HG02970 (cell line): ENCODE measurements around the gene DPYSL4.

Experiments used
- ATAC-seq: cut with Tn5 transposase; IDR thresholded peaks from one replicate; pipeline ENCODE4 v1.9.1; 2021; ENCODE audit warnings: mild to moderate bottlenecking, moderate library complexity, moderate number of reproducible peaks; ENCODE audit not compliant: unreplicated experiment, low FRiP score

Gene DPYSL4

DNA sequence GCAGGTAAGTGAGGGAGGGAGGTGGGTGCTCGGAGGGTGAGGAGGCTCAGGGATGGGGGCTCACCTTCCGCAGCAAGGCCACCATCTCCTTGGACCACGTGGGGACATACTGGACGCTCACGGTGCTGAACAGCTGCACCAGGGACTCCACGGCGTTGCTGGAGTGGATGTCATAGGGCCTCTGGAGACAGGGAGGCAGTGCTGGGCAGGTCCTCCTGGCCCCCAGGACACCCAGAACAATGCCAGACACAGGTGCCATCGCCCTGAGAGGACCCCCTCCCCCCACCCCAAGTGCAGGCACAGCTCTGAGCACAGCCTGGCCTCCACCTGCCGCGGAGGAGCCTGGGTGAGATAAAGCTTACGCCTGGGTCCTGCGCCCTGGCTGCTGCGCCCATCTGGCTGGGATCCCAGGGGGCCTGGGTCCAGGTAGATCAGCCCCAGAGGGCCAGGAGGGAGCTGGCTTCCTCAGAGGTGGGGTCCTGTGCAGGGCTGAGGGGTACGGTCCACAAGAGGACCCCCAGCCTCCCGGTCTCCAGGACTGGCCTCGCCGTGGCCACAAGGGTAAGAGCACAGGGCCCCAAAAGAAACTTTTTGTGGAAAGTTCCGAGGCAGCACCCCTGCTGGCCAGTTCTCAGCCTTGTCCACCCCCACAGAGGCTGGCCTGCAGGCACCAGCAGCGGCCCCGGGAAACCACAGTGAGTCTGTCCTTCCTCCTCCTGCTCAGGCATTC lies 37.8 kb downstream of the DPYSL4 start:
- ATAC-seq = no peak

DNA sequence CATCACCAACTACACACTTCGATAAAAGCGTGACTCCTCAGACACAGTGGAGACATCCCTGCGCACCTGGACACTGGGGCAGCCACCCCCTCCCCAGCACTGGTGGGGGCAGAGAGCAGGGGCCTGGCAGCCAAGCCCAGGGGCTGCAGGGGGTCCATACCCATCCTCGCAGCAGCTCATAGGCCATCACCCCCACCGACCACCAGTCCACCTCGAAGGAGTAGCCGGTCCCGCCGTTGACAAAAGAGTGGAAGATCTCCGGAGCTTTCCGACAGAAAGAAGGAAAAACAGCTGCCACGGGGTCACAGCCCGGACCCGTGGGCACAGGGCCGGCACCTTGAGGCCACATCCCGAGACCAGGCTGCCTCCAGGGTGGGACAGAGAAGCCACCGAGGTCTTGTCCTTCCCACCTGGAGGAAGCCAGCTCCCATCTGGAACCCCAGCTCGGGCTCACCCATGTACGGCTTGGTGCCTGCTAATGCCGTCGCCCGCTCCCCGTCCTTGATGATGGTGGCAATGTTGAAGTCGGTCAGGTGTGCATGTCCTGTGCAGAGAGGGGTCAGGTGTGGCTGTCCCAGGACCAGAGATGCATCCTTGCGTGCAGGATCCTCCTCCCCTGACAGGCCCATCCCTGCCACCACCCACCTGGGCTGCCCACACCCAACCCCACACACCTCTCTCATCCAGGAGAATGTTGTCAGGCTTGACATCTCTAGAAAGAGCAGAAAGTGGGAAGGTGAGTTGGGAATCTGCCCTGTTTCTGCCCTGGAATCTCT lies 38.5 kb downstream of the DPYSL4 start:
- ATAC-seq = no peak

DNA sequence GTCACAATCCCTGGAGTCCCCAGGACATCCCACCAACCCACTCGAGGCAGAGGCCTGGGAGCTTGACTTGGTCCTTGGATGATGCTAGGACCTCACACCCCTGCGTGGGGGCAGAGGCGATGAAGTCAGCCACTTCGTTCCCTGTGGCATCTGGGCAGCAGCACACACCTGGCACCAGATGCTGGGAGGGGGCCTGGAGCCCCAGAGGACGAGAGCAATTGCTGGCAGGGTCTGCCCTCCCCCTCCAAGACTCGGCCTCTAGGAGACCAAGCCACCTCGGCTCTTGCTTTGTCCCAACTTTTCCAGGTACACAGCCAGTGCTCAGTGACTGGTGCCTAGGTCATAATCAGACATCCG lies 39.1 kb downstream of the DPYSL4 start:
- no peak for ATAC-seq

DNA sequence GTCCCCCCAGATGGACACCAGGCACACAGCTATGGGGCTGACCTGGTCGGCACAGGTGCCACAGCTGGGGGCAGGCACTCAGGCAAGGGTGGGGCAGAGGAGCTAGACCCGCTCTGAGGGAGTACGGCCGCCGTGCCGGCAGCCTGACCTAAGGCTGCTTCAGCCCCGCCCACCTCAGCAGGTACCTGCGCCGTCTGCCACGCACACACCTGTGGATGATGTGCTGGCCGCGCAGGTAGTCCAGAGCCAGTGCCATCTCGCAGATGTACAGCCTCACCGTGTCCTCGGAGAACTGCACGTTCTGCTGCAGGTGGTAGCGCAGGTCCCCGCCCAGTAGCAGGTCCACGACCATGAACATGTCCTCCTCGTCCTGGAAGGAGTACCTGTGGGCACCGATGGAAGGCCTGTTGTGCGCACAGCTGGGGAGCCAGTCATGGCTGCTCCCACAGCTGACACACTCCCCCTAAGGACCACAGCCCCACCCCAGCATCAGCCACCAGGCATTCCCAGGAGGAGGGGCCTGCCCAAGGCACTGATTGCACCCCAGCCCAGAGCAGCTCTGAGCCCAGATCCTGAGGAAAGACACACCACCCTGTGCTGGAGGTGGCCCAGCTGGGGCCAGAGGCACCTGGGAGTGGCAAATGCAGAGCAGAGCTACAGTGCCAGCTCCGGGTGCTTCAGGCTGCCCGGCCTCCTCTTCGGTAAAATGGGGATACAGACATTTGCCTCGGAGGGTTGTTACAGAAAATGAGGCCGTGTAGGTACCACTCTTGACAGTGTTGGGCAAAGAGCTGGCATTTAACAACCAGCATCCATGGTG lies 40.0 kb downstream of the DPYSL4 start:
- ATAC-seq = no peak

DNA sequence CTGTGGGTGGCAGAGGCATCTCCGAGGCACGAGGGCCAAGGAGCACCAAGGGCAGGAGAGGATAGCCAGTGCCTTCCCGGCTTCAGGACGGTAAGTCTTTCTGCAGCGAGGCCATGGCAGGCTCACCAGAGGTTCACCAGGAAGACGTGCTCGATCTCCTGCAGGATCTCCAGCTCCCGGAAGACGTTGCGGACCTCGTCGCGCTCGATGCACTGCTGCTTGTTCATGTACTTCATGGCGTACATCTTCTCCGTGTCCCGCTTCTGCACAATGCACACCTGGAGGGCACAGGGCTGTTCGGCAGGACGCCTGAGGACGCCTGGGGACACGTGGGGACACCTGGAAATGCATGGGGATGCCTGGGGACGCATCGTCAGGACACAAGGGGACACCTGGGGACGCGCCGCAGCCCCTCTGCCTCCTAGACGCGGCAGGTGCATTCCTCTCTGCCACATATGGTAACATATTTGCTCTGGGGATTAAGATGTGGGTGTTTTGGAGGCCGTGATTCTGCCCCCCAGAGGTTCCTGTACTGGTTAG lies 41.2 kb downstream of the DPYSL4 start:
- ATAC-seq = no peak

DNA sequence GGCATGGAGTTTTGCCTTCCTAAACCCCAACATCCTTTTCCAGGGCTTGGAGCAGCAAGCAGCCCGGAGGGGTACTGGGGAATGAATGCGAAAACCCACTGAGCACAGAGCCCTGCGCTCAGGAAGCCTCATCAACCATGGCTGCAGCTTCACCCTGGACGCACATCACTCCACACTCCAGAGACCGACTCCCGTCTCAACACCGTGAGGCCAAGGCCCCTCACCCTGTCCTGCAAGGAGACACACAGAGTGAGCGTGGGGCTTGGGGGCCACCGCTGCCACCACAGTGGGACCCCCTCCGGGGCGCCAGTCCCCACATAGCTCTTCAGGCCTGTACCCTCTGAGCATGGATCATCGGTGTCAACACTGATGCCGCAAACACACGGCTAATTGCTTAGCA lies 41.9 kb downstream of the DPYSL4 start:
- ATAC-seq = no peak

DNA sequence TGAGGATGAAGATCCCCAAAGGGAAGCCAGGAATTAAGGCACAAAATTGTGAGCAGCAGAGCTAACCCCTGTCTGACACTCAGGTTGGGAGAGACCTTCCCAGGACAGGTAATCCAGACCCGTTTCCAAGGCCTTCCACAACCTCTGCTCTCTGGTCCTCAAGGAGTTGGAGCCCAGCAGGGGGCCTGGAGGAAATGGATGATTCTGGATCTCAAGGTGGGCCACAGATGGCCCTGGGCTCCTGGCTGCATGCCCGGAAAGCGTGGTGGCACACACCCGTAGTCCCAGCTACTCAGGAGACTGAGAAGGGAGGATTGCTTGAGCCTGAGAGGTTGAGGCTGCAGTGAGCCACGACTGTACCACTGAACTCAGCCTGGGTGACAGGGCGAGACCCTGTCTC lies 42.3 kb downstream of the DPYSL4 start:
- no peak for ATAC-seq

DNA sequence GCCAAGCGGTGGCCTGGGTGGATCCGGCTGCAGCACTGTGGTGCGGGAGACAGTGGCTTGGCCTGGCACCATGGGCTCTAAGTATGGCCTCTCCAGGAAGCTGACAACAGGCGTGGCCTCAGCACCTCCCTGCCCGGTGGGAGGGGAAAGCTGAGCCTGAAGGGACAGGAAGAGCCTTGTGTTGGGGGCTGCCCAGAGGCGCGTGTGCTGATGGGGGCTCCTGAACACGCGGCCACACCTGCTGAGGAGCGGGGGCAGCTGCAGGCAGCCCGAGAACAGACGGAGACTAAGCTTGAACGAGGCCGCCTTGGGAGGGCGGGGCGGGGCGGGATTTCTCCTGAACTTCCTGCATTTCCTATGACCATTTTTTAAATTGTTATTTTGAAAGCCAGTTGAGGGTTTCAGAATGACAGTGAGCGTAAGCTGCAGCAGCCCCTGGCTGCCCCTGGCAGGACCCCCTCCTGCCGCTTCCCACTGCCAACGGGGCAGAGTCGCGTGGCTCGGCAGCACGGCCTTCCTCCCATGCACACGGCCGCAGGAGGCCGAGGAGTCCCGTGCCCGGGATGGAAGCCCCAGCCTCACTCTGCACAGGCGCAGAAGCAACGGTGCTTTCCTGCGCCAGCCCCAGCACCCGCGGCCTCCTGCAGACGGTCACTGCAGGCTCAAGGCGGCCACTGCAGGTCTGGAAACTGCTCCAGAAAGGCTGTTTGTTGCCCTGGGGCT lies 43.2 kb downstream of the DPYSL4 start:
- no peak for ATAC-seq

DNA sequence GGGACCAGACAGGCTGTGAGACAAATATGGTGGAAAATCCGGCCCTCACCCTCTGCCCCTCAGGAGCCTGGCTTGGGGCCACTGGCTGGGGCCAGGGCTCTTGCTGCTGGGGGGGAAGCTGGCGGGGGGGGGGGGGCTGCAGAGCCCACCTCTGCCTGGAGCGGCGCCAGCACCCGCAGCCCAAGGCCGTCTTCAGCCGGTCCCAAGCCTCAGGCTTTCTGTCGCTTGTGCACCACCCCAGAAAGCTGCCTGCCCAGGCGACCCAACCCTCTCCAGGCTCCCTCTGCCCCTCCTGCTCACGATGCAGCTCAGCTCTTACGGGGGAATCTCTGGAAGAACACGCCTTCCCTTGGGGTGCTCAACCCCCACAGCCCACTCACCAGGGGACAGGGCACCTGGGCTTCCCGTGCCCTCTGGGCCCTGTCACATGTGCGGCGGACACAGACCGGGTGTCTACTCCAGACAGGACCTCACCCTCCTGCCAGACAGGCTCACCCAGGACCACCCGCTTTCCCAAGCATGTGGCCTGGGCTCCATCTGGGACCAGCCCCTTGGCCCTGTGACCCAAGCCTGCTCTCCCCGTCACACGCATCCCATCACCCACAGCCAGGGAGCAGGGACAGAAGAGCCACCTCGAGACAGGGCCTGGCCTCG lies 43.9 kb downstream of the DPYSL4 start:
- ATAC-seq = no peak

DNA sequence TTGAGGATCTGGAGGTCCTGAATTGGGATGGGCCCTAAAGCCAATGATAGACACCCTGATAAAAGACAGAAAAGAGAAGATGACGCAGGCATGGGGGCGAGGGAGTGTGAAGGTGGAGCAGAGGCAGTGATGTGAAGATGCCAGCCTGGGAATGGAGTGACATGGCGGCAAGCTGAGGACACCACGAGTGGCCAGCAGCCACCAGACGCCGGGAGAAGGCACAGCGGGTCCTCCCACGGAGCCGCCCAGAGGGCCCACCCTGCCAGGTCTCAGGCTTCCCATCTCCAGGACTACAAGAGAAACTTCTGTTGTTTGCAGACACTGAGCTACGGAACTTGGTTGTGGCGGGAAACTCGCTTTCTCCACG lies 44.9 kb downstream of the DPYSL4 start:
- ATAC-seq = no peak

DNA sequence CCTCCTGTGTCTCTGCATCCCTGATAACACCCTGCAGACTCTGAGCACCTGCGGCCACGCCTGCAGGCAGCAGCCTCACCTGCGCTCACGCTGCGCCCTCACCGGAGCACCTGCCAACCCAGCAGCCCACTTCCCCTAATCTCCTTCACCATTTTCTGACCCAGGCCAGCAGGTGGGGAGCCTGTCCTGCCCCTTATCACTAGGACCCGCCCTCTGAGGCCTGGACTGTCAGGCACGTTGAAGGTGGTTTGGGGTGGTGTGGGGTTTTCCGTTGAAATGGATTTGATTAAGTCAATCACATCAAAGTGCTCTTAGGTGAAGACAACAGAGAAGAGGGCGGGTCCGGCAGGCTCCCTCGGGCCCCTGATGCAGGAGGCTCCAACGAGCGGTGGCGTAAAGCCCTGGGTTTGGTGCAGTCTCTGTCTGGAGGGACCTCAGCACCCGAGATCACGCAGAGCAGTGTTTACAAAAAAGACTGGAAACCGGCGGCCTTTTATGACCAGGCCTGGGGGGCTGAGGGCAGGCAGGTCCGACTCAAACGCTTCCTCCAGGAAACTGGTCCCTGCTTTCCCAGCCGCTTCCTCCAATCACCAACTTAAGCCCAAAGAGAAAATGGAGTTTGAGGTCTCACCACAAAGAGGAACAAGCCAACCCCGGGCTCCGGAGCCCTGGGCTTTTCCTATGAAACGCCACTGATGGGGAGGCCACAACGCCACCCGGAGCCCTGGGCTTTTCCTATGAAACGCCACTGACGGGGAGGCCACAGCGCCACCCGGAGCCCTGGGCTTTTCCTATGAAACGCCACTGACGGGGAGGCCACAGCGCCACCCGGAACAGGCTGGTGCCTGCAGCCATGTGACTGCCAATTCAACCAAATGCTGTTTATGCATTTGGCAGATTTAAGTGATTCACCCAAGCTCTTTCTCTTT lies 45.5 kb downstream of the DPYSL4 start:
- ATAC-seq = no peak

DNA sequence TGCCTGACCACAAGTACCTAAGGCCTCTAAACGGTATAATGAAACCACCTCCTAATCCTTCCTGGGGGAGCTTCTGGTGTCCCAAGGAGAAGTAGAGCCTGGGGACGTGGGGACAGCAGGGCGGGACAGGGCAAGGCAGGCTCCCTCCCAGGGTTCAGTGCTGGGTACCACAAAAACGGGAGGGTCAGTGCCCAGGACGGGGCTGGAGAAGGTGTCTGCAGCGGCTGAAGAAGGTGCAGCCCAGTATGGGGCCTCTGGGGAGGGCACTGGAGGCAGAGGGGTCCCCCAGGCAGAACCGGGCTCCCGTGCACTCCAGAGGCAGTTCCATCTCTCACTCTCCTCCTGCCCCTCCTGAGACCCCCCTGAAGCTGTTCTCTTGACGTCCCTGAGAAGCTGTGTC lies 46.2 kb downstream of the DPYSL4 start:
- ATAC-seq = no peak

DNA sequence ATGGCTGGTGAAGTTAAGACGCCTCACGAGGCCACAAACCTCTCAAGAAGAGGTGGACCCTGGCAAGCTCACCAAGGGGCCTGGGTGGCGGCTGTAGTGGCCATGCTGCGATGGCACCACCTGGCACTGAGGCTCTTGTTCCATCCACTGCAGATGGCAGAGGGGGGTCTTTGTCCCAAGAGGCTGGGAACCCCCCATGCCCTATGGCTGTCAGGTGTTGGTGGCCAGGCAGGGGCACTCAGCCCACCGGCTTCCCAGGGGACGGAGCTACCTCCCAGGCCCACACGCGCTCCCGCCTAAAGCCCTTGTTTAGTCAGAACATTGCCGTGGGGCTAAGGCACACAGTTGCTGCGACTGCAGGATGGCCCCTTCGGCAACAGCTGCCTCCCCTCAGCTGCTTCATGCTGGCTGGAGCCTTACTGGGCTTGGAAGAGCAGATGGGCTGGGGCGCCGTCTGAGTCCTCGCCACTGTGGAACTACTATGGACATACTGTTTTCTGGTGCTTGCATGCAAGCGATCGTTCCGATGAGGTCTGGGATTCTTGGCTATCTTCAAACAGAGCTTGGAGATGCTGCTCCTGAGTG lies 46.8 kb downstream of the DPYSL4 start:
- ATAC-seq = no peak

DNA sequence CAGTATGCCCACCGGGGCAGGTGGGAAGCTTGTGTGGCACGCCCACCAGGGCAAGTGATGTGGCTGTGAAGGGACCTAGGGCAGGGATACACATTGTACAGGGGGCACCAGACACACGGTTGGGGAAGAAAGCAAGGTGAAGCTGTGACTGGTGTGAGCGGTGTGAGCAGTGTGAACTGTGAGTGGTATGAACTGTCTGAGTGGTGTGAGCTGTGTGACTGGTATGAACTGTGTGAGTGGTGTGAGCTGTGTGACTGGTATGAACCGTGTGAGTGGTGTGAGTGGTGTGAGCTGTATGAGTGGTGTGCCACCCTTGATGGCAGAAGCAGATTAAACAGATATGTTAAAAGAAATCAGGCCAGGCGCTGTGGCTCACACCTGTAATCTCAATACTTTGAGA lies 48.1 kb downstream of the DPYSL4 start:
- ATAC-seq = no peak

DNA sequence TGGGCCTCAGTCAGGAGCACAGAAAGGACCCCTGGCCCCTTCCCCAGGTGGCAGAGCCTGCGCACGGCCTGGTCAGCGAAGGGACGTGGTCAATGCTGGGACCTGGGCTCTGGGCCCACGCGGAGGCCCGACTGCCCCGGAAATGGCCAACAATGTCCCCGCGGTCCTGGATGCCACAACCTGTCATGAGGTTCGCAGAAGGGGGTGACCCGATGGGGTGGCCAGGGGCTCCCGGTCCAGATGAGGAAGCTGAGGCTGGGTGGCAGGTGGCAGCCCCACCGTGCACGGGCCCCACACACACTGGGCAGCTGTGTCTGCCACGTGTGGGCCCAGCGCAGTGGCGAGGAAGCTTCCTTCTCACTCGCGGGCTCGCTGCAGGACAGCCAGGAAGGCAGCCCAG lies 49.4 kb downstream of the DPYSL4 start:
- no peak for ATAC-seq

DNA sequence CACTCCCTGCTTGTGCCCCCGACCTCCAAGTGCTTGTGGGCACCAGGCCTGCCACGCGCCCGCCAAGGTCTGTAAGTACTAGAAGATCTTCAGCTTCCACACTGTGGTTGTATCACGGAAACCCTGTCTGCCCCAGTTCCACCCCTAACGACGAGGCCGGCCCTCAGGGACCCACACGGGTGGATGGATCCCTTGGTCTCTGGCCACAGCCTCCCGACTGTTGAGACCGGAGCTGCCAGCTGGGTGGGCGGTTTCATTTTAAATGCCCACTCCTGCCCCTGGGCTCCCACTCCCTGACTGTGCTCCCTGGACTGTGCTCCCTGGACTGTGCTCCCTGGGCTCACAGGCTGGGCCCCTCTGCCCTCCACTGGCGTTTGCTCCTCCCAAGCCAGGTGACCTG lies 50.1 kb downstream of the DPYSL4 start:
- no peak for ATAC-seq

DNA sequence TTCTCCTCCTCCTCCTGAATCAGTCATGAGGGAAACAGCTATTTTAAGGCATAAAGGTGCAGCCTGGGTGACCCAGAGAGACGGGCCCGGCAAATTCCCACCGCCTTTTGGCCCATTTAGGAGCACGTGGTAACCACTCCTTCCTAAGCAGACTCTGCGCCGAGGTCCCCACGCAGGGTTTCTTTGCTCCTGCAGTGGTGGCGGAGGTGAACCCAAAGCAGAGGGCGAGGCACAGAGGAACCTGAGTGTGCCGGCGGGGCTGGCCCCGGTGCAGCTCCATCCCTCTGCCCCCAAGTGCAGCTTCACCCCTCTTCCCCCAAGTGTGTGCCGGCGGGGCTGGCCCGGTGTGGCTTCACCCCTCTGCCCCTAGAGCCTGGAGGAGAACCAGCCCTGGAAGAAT lies 50.6 kb downstream of the DPYSL4 start:
- no peak for ATAC-seq

DNA sequence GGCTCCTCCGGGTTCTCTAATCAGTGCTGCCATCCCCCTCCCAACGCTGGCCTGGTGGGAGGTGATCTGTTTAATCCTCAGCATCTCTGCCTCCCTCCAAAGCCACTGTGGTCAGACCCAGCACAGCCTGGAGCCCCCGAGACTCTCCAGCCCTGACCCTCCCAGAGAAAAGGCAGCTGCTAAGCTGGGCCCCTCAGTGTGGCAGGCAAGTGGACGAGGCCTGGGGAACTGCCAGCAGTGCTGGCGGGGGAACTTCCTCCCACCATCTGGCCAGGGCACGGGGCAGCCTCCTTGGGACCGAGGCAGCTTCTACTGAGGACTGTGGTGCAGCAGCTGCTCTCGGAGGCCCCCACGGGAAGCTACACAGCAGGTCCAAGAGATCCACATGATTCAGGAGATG lies 51.1 kb downstream of the DPYSL4 start:
- no peak for ATAC-seq
